H1 (cell line): Measurements from ENCODE around the gene RBM19. TPM values are rescaled to one million over a fixed set of nuclear protein-coding genes. Genes with fewer than 3 reads are reported as not detected.

Experiments
- CTCF ChIA-PET: fragments of 300-600 bp; sonication (Branson Sonifier 250); formaldehyde crosslinking; loops from one replicate; lab custom pipeline; 2021; ENCODE audit not compliant: partially characterized antibody; lab: Charles Lee
- POLR2A ChIA-PET: fragments of 300-600 bp; sonication (Branson Sonifier 250); formaldehyde crosslinking; loops from one replicate; lab custom pipeline; 2021; ENCODE audit warnings: inconsistent platforms; ENCODE audit not compliant: partially characterized antibody; lab: Charles Lee
- DNase-seq, 2 experiments: peaks; one replicate each; pipeline versions ENCODE4 v3.0.0 to v3.0.0-alpha.2; 2010 to 2022; ENCODE audit warnings: low spot score in 2 of 2, low read depth in 1 of 2, mixed read lengths in 1 of 2
- FAIRE-seq: peaks from 2 replicates; lab custom pipeline; 2011; peaks lifted over from hg19 to GRCh38; lab: Jason Lieb, UNC
- H2AFZ ChIP-seq: 2 replicates; pipeline ENCODE4 v1.8.1; 2012; ENCODE audit warnings: low read length, inconsistent platforms
- H2AK5ac ChIP-seq: 2 replicates; pipeline ENCODE4 v1.6.1; 2013; ENCODE audit warnings: low read depth, low read length
- H2BK120ac ChIP-seq: replicated peaks from 2 replicates; pipeline ENCODE3; 2013; ENCODE audit warnings: low read depth, low read length, inconsistent platforms
- H2BK12ac ChIP-seq: 2 replicates; pipeline ENCODE4 v1.6.1; 2013; ENCODE audit warnings: low read depth, low read length
- H2BK15ac ChIP-seq: 2 replicates; pipeline ENCODE4 v1.6.1; 2013; ENCODE audit warnings: low read length
- H2BK20ac ChIP-seq: 2 replicates; pipeline ENCODE4 v1.6.1; 2013; ENCODE audit warnings: low read length
- H2BK5ac ChIP-seq: 2 replicates; pipeline ENCODE4 v1.6.1; 2013; ENCODE audit warnings: low read depth, low read length
- H3K14ac ChIP-seq: 2 replicates; pipeline ENCODE4 v1.6.1; 2013; ENCODE audit warnings: inconsistent platforms; ENCODE audit not compliant: insufficient read length
- H3K18ac ChIP-seq: 2 replicates; pipeline ENCODE4 v1.6.1; 2013; ENCODE audit warnings: low read length; ENCODE audit errors: extremely low read depth
- H3K23ac ChIP-seq: 2 replicates; pipeline ENCODE4 v1.6.1; 2013; ENCODE audit warnings: inconsistent platforms; ENCODE audit not compliant: insufficient read length
- H3K23me2 ChIP-seq: 2 replicates; pipeline ENCODE4 v1.6.1; 2013; ENCODE audit warnings: low read depth, low read length
- H3K27ac ChIP-seq: 2 replicates; pipeline ENCODE4 v1.6.1; 2011; ENCODE audit warnings: low read depth, low read length, inconsistent platforms
- H3K27me3 ChIP-seq, 4 experiments: replicated peaks in 1 of 4; 1 replicate in 1 of 4; 2 replicates in 3 of 4; pipeline versions ENCODE4 v1.6.1 to v1.8.1; 2011 to 2013; ENCODE audit warnings: low read length in 3 of 4, mild to moderate bottlenecking in 3 of 4, inconsistent platforms in 2 of 4, mixed read lengths in 2 of 4, moderate library complexity in 1 of 4; ENCODE audit not compliant: control insufficient read depth in 3 of 4, insufficient read depth in 3 of 4; ENCODE audit errors: extremely low read depth in 1 of 4
- H3K36me3 ChIP-seq, 4 experiments: 2 replicates each; pipeline versions ENCODE4 v1.6.1 to v1.8.1; 2011 to 2013; ENCODE audit warnings: mild to moderate bottlenecking in 4 of 4, low read length in 3 of 4, moderate library complexity in 2 of 4, control low read depth in 1 of 4, inconsistent platforms in 1 of 4; ENCODE audit not compliant: insufficient read depth in 4 of 4, control insufficient read depth in 2 of 4
- H3K4ac ChIP-seq: replicated peaks from 2 replicates; pipeline ENCODE3; 2013; ENCODE audit warnings: low read length, low read depth, mixed read lengths, inconsistent platforms; ENCODE audit not compliant: insufficient read length
- H3K4me1 ChIP-seq, 4 experiments: replicated peaks in 1 of 4; 1 replicate in 1 of 4; 2 replicates in 3 of 4; pipeline versions ENCODE4 v1.6.1 to v1.8.1; 2011 to 2013; ENCODE audit warnings: low read length in 3 of 4, inconsistent platforms in 2 of 4, mixed read lengths in 1 of 4; ENCODE audit not compliant: insufficient read depth in 4 of 4, control insufficient read depth in 3 of 4
- H3K4me2 ChIP-seq, 2 experiments: 2 replicates each; pipeline versions ENCODE4 v1.6.1 to v1.8.1; 2011 to 2013; ENCODE audit warnings: low read depth in 2 of 2, low read length in 2 of 2, control low read depth in 1 of 2, inconsistent platforms in 1 of 2, mild to moderate bottlenecking in 1 of 2; ENCODE audit not compliant: insufficient read depth in 1 of 2
- H3K4me3 ChIP-seq, 4 experiments: fragments of 200-600, 300-600 bp in 1 of 4; sonication (generic), shearing (Covaris generic), sonication (Bioruptor Twin) in 1 of 4; 2 replicates each; pipeline versions ENCODE4 v1.5.1 to v1.8.1; 2011 to 2016; ENCODE audit warnings: low read length in 4 of 4, low read depth in 3 of 4, control low read depth in 2 of 4, inconsistent platforms in 2 of 4, mild to moderate bottlenecking in 2 of 4, mixed read lengths in 1 of 4, moderate library complexity in 1 of 4; ENCODE audit not compliant: insufficient read depth in 2 of 4; ENCODE audit errors: extremely low read depth in 1 of 4
- H3K56ac ChIP-seq: replicated peaks from 2 replicates; pipeline ENCODE3; 2013; ENCODE audit warnings: low read depth, mild to moderate bottlenecking, mixed read lengths, low read length, inconsistent platforms; ENCODE audit not compliant: insufficient read length
- H3K79me1 ChIP-seq: 2 replicates; pipeline ENCODE4 v1.6.1; 2013; ENCODE audit warnings: low read depth, low read length, control low read depth
- H3K79me2 ChIP-seq, 2 experiments: 2 replicates each; pipeline versions ENCODE4 v1.6.1 to v1.8.1; 2012 to 2013; ENCODE audit warnings: low read length in 2 of 2, mild to moderate bottlenecking in 2 of 2, inconsistent platforms in 1 of 2; ENCODE audit not compliant: insufficient read depth in 2 of 2, control insufficient read depth in 1 of 2
- H3K9ac ChIP-seq, 4 experiments: replicated peaks in 1 of 4; 1 replicate in 1 of 4; 2 replicates in 3 of 4; pipeline versions ENCODE4 v1.6.1 to v1.8.1; 2011 to 2013; ENCODE audit warnings: low read depth in 3 of 4, low read length in 3 of 4, control low read depth in 2 of 4, mild to moderate bottlenecking in 2 of 4, moderate library complexity in 2 of 4, inconsistent platforms in 1 of 4; ENCODE audit errors: extremely low read depth in 1 of 4
- H3K9me3 ChIP-seq, 2 experiments: 2 replicates each; pipeline versions ENCODE4 v1.6.1 to v1.8.1; 2012 to 2013; ENCODE audit warnings: mild to moderate bottlenecking in 2 of 2, moderate library complexity in 2 of 2, control low read depth in 1 of 2, inconsistent platforms in 1 of 2, low read depth in 1 of 2, low read length in 1 of 2, mixed read lengths in 1 of 2; ENCODE audit not compliant: insufficient read depth in 2 of 2
- H4K20me1 ChIP-seq, 2 experiments: replicated peaks in 1 of 2; 2 replicates each; pipeline versions ENCODE3 to v1.8.1; 2011 to 2013; ENCODE audit warnings: inconsistent platforms in 2 of 2, low read length in 2 of 2, mild to moderate bottlenecking in 1 of 2; ENCODE audit not compliant: insufficient read depth in 2 of 2, control insufficient read depth in 1 of 2
- H4K5ac ChIP-seq: 2 replicates; pipeline ENCODE4 v1.6.1; 2013; ENCODE audit warnings: low read length, low read depth, mixed read lengths, inconsistent platforms; ENCODE audit not compliant: insufficient read length
- H4K8ac ChIP-seq: 2 replicates; pipeline ENCODE4 v1.8.0; 2013; ENCODE audit warnings: mild to moderate bottlenecking, moderate library complexity, low read length, inconsistent platforms; ENCODE audit not compliant: insufficient read depth; ENCODE audit errors: extremely low read depth
- H4K91ac ChIP-seq: replicated peaks from 2 replicates; pipeline ENCODE3; 2013; ENCODE audit warnings: low read length, mixed read lengths, inconsistent platforms; ENCODE audit not compliant: insufficient read length
- CREB1 ChIP-seq: IDR thresholded peaks from 2 replicates; pipeline ENCODE4 v1.6.1; 2012; ENCODE audit warnings: inconsistent platforms
- POLR2AphosphoS5 ChIP-seq: IDR thresholded peaks from 2 replicates; pipeline ENCODE4 v1.6.1; 2011; ENCODE audit warnings: low read depth, low read length
- RNF2 ChIP-seq: fragments of 200-900, 300-1000 bp; sonication (generic); IDR thresholded peaks from 2 replicates; pipeline ENCODE4 v1.7.1; 2016; ENCODE audit warnings: borderline replicate concordance, low read depth, mild to moderate bottlenecking, antibody characterized with exemption, low read length; ENCODE audit not compliant: poor library complexity, severe bottlenecking; ENCODE audit errors: missing control alignments
- SP4 ChIP-seq: IDR thresholded peaks from 2 replicates; pipeline ENCODE4 v1.6.1; 2012; ENCODE audit warnings: low read length, inconsistent platforms
- WGBS, 2 experiments: shearing (Covaris generic) in 1 of 2; methylation state at CpG; one replicate each; pipeline versions ENCODE4 v1.1.6 to v1.1.7; 2013 to 2015; ENCODE audit warnings: low lambda C conversion rate in 2 of 2, mixed read lengths in 2 of 2, inconsistent platforms in 1 of 2, low coverage in 1 of 2, missing lambda C conversion rate in 1 of 2; ENCODE audit not compliant: insufficient replicate concordance in 2 of 2, insufficient coverage in 1 of 2, insufficient read length in 1 of 2; ENCODE audit errors: extremely low coverage in 1 of 2, missing lambda C conversion rate in 1 of 2; 5-methylcytosine and 5-hydroxymethylcytosine counted together
- polyA plus RNA-seq, 7 experiments: library from polyadenylated mRNA; depleted of rRNA in 3 of 7; stranded (reverse) in 5 of 7; unstranded in 2 of 7; fragments of >200 nt in 5 of 7; fragments of 200-250 nt in 2 of 7; gene quantifications; 1 replicate in 5 of 7; 2 replicates in 1 of 7; 4 replicates in 1 of 7; pipeline versions ENCODE4 v1.2.1 to v1.2.3, GENCODE V29; 2011 to 2013; ENCODE audit warnings: missing spikeins in 2 of 7, mixed read lengths in 2 of 7
- total RNA-seq: library from RNA; stranded (reverse); fragmentation: NEBNext Ultra II Directional; extraction: Animal tissue kit (Norgen Biotek cat#: 25700); gene quantifications from 2 replicates; pipeline ENCODE4 v1.2.1, GENCODE V29; 2021

Gene RBM19
- total and polyA plus RNA-seq, 2 of the 8 experiments (the other 6 are each of a cell fraction or from before 2014, with no cell fraction given), result 23.4 to 61.9 TPM

DNA sequence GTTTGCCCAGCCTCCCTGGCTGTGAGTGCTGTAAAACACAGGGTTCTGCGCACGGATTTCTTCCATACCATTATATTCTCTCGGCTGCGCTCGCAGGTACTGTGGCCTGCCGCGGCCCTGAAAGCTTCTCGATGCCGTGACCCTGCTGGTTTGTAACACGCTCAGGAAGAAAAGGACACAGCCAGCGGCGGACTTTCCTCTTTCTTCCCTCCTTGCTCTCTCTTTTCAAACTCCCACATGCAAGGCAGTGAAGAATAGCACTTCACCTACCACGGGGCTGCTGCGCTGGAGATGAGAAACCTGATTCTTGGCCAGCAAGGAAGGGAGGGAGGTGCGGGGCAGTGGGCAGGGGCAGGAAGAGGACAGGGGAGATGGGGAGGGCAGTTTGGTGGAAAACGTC is 130.2 kb downstream of the RBM19 start:
- FAIRE-seq (no peak), DNase-seq (no peak)
- Histone ChIP-seq H3K36me3 (no peaks in the 10 kb centered on the region), H4K20me1 (peaks cover 0 to 2% of the 10 kb centered on the region in 2 experiments), H3K23ac (no peak overlapping the region), H3K27me3 (no peaks in the 10 kb centered on the region), H3K14ac (no peak overlapping the region), H3K18ac (no peak overlapping the region), H3K56ac (no peak overlapping the region), H4K91ac (no peak overlapping the region), H3K23me2 (no peaks in the 10 kb centered on the region; the same call in 1 of the 2 replicates), H2AFZ (no peak overlapping the region), H3K9ac (no peak overlapping the region), H4K8ac (0 out of 2 replicates have a peak overlapping the region, but pooled peaks have one; percentile 30), H3K4me3 (no peak overlapping the region), H2BK5ac (no peak overlapping the region), H2BK20ac (no peak overlapping the region), H2BK15ac (no peak overlapping the region), H3K27ac (no peak overlapping the region), H3K4me1 (peaks cover 0 to 3% (median 0%) of the 10 kb centered on the region in 4 experiments; a peak in 1 of 7 replicates), H3K79me1 (no peaks in the 10 kb centered on the region), H2AK5ac (no peak overlapping the region), H4K5ac (no peak overlapping the region), H3K79me2 (no peaks in the 10 kb centered on the region), H3K9me3 (no peaks in the 10 kb centered on the region), H2BK12ac (no peak overlapping the region), H3K4ac (no peak overlapping the region), H2BK120ac (no peak overlapping the region), H3K4me2 (no peak overlapping the region)
- ChIA-PET POLR2A (interaction anchor here (1.0 kb wide), 1 partner anchor 30 kb away, joined by 3 read pairs; no protein-coding TSS in a partner anchor), CTCF (interaction anchor here (1.2 to 1.4 kb wide), 3 partner anchors 9 to 160 kb away, joined by 3 to 5 read pairs (median 4); no protein-coding TSS in a partner anchor)
- WGBS, 2 experiments, result 82% methylated on average over 10 of the region's 16 CpGs; no CpG with 5 or more reads in 1 of the 2 experiments
- no peak for TF ChIP-seq SP4
- TF ChIP-seq POLR2AphosphoS5, result no peak
- no peak for TF ChIP-seq RNF2
- no peak for TF ChIP-seq CREB1
